Measurements from ENCODE around the gene PALS1. TPM values are rescaled to one million over a fixed set of nuclear protein-coding genes. Genes with fewer than 3 reads are reported as not detected.

The PALS1 gene
- total and polyA plus RNA-seq, 2 experiments from 2014 or later: 9.1 to 26.7 TPM

DNA sequence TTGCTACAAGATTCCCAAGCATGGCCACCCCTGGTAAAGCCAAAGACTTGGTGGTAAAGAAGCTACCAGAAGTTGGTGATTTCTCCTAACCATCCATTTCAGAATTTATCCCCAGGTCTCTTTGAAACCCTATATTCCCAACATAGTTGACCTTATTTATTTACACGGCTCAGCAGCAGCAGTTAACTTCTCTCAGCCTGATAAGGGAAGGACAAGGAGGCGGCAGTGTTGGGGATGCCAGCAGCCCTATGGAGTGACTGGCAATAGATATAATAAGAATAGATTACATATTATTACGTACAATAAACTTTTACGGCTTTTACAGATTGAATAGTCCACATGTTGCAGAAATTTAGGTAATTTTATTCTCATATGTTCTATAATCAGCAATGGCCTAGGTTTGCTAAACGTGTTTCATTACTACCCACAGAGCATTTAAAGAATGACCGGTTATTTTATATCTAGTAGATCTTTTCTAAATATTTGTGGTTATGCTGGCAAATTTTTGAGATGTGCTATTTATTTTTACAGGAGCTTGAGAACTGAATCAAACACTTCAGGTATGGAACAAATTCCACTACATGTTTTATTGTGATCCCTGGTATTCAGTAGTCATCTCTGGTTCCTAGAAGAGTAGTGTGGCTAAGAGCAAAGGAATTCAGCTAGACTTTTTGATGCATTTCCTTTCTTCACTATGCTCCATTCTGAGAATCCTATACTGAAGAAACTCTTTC is 19.8 kb upstream of the PALS1 start (continued):
- TF ChIP-seq, protein P1, sequence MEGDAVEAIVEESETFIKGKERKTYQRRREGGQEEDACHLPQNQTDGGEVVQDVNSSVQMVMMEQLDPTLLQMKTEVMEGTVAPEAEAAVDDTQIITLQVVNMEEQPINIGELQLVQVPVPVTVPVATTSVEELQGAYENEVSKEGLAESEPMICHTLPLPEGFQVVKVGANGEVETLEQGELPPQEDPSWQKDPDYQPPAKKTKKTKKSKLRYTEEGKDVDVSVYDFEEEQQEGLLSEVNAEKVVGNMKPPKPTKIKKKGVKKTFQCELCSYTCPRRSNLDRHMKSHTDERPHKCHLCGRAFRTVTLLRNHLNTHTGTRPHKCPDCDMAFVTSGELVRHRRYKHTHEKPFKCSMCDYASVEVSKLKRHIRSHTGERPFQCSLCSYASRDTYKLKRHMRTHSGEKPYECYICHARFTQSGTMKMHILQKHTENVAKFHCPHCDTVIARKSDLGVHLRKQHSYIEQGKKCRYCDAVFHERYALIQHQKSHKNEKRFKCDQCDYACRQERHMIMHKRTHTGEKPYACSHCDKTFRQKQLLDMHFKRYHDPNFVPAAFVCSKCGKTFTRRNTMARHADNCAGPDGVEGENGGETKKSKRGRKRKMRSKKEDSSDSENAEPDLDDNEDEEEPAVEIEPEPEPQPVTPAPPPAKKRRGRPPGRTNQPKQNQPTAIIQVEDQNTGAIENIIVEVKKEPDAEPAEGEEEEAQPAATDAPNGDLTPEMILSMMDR (conservative IDR thresholded peaks at IDR 0.05; ENCODE audit: low read depth in 2 of 2): no peak
- TF ChIP-seq, protein P2, sequence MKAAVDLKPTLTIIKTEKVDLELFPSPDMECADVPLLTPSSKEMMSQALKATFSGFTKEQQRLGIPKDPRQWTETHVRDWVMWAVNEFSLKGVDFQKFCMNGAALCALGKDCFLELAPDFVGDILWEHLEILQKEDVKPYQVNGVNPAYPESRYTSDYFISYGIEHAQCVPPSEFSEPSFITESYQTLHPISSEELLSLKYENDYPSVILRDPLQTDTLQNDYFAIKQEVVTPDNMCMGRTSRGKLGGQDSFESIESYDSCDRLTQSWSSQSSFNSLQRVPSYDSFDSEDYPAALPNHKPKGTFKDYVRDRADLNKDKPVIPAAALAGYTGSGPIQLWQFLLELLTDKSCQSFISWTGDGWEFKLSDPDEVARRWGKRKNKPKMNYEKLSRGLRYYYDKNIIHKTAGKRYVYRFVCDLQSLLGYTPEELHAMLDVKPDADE (IDR thresholded peaks at IDR 0.05): no peak
- TF ChIP-seq STAT1 (IDR thresholded peaks at IDR 0.05; ENCODE audit: unreplicated experiment) (no peak), POLR2AphosphoS5 (IDR thresholded peaks at IDR 0.05; ENCODE audit: low read depth) (no peak), CREB1 (CRISPR knock-in tag; IDR thresholded peaks at IDR 0.05; ENCODE audit: low read depth) (no peak), ZNF331 (CRISPR knock-in tag; IDR thresholded peaks at IDR 0.05; ENCODE audit: low read depth) (no peak)
- TF ChIP-seq, protein P3, sequence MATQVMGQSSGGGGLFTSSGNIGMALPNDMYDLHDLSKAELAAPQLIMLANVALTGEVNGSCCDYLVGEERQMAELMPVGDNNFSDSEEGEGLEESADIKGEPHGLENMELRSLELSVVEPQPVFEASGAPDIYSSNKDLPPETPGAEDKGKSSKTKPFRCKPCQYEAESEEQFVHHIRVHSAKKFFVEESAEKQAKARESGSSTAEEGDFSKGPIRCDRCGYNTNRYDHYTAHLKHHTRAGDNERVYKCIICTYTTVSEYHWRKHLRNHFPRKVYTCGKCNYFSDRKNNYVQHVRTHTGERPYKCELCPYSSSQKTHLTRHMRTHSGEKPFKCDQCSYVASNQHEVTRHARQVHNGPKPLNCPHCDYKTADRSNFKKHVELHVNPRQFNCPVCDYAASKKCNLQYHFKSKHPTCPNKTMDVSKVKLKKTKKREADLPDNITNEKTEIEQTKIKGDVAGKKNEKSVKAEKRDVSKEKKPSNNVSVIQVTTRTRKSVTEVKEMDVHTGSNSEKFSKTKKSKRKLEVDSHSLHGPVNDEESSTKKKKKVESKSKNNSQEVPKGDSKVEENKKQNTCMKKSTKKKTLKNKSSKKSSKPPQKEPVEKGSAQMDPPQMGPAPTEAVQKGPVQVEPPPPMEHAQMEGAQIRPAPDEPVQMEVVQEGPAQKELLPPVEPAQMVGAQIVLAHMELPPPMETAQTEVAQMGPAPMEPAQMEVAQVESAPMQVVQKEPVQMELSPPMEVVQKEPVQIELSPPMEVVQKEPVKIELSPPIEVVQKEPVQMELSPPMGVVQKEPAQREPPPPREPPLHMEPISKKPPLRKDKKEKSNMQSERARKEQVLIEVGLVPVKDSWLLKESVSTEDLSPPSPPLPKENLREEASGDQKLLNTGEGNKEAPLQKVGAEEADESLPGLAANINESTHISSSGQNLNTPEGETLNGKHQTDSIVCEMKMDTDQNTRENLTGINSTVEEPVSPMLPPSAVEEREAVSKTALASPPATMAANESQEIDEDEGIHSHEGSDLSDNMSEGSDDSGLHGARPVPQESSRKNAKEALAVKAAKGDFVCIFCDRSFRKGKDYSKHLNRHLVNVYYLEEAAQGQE (IDR thresholded peaks at IDR 0.05; ENCODE audit: unreplicated experiment): no peak

DNA sequence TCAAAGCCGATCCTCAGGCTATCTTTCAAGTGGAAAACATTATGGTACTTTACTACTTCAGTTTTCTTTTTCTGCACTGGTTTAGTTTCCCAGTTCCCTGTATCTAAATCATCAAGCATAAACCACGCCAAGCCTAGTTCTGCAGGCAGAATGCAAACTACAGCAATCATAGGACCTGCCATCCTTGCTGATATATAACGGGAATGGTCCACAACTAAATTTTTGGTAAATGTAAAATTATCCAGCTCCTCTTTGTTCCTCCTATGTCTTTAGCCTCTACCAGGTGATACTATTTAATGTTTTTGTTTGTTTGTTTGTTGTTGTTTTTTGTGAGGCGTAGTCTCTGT is 19.3 kb upstream of the PALS1 start:
- H3K27me3 ChIP-seq (ENCODE audit: insufficient read depth): no peaks in the 10 kb centered on the region
- H2AFZ ChIP-seq: peak overlapping the region; percentile 35; the same call in 1 of the 2 replicates
- no peak overlapping the region for H3K4me3 Mint-ChIP-seq
- no peak overlapping the region for H3K4me3 ChIP-seq
- H3K4me1 ChIP-seq (ENCODE audit: insufficient read depth): no peaks in the 10 kb centered on the region
- no peaks in the 10 kb centered on the region for H3K79me2 ChIP-seq (replicated peaks; ENCODE audit: insufficient read depth)
- H3K27me3 Mint-ChIP-seq (ENCODE audit: insufficient read depth, low read depth, poor library complexity): peaks cover 2% of the 10 kb centered on the region
- no peaks in the 10 kb centered on the region for H3F3A ChIP-seq (replicated peaks; ENCODE audit: low read depth)
- no peaks in the 10 kb centered on the region for H3K4me1 Mint-ChIP-seq
- no peaks in the 10 kb centered on the region for H4K20me1 ChIP-seq (replicated peaks; ENCODE audit: insufficient read depth)
- H3K27ac Mint-ChIP-seq: no peak overlapping the region
- DNase-seq (ENCODE audit: low spot score): no peak
- no peak overlapping the region for H3K4me2 ChIP-seq
- no peak for ATAC-seq
- H3K36me3 Mint-ChIP-seq (ENCODE audit: low read depth): no peaks in the 10 kb centered on the region
- no peaks in the 10 kb centered on the region for H3K36me3 ChIP-seq (ENCODE audit: insufficient read depth)
- no peaks in the 10 kb centered on the region for H3K9me3 Mint-ChIP-seq
- no peaks in the 10 kb centered on the region for H3K9me2 ChIP-seq (ENCODE audit: insufficient read depth)
- no peak overlapping the region for H3K27ac ChIP-seq (ENCODE audit: low read depth)
- no peak for TF ChIP-seq ZNF114 (CRISPR knock-in tag; IDR thresholded peaks at IDR 0.05)
- TF ChIP-seq CREB1 (CRISPR knock-in tag; IDR thresholded peaks at IDR 0.05; ENCODE audit: low read depth): no peak
- no peak for TF ChIP-seq NANOG (IDR thresholded peaks at IDR 0.05; ENCODE audit: borderline replicate concordance)
- TF ChIP-seq, protein P3 (IDR thresholded peaks at IDR 0.05; ENCODE audit: unreplicated experiment): no peak
- no peak for TF ChIP-seq ZNF331 (CRISPR knock-in tag; IDR thresholded peaks at IDR 0.05; ENCODE audit: low read depth)
- no peak for TF ChIP-seq STAT1 (IDR thresholded peaks at IDR 0.05; ENCODE audit: unreplicated experiment)
- TF ChIP-seq EZH2phosphoT487 (IDR thresholded peaks at IDR 0.05; ENCODE audit: unreplicated experiment): no peak
- TF ChIP-seq, protein P2 (IDR thresholded peaks at IDR 0.05): no peak
- TF ChIP-seq POLR2AphosphoS5 (IDR thresholded peaks at IDR 0.05; ENCODE audit: low read depth): no peak
- TF ChIP-seq, protein P1 (conservative IDR thresholded peaks at IDR 0.05; ENCODE audit: low read depth in 2 of 2): no peak
- no peak for TF ChIP-seq JUNB (IDR thresholded peaks at IDR 0.05; ENCODE audit: unreplicated experiment)
- no peak for TF ChIP-seq EZH2 (IDR thresholded peaks at IDR 0.05; ENCODE audit: low read depth, unreplicated experiment)

Measured in GM23338 (cell line).